Naive B cell (primary cell): ENCODE data around the gene TMEM132D. TPM values are rescaled to one million over a fixed set of nuclear protein-coding genes. Genes with fewer than 3 reads are reported as not detected.

Experiments
- ATAC-seq, 2 donors: fragments of 150-1000 bp; cut with Tn5 transposase; 2 replicates each; pipeline ENCODE4 v1.10.0; 2021; ENCODE audit warnings: low read depth in 2 of 2, mild to moderate bottlenecking in 2 of 2, moderate library complexity in 2 of 2
- DNase-seq: peaks from one replicate; pipeline ENCODE4 v3.0.0; 2022
- H3K27ac Mint-ChIP-seq, 6 donors: one replicate each; pipeline ENCODE4 v1.8.0; 2020 to 2022; ENCODE audit warnings: mild to moderate bottlenecking in 6 of 6, mixed read lengths in 6 of 6, moderate library complexity in 5 of 6, inconsistent platforms in 2 of 6
- H3K27me3 Mint-ChIP-seq, 3 donors: one replicate each; pipeline ENCODE4 v1.8.0; 2021 to 2022; ENCODE audit warnings: mixed read lengths in 3 of 3, mild to moderate bottlenecking in 1 of 3
- H3K36me3 Mint-ChIP-seq, 2 donors: one replicate each; pipeline ENCODE4 v1.8.0; 2020 to 2022; ENCODE audit warnings: mixed read lengths in 2 of 2, inconsistent platforms in 1 of 2, mild to moderate bottlenecking in 1 of 2
- H3K4me1 Mint-ChIP-seq, 3 donors: one replicate each; pipeline ENCODE4 v1.8.0; 2020 to 2022; ENCODE audit warnings: mixed read lengths in 3 of 3, inconsistent platforms in 1 of 3, mild to moderate bottlenecking in 1 of 3, moderate library complexity in 1 of 3
- H3K4me3 Mint-ChIP-seq, 8 donors: one replicate each; pipeline ENCODE4 v1.8.0; 2020 to 2022; ENCODE audit warnings: mild to moderate bottlenecking in 8 of 8, mixed read lengths in 8 of 8, moderate library complexity in 8 of 8, inconsistent platforms in 2 of 8
- H3K9me3 Mint-ChIP-seq, 7 donors: one replicate each; pipeline ENCODE4 v1.8.0; 2020 to 2022; ENCODE audit warnings: mixed read lengths in 7 of 7, mild to moderate bottlenecking in 5 of 7, inconsistent platforms in 2 of 7, moderate library complexity in 1 of 7
- polyA plus RNA-seq, 6 donors: library from polyadenylated mRNA; unstranded; fragments of 300-500 nt; fragmentation: Illumina TruSeq; gene quantifications; one replicate each; pipeline ENCODE4 v1.2.3, GENCODE V29; 2021; ENCODE audit warnings: low read depth in 6 of 6

Gene TMEM132D
- polyA plus RNA-seq, 6 donors from 2014 or later = not detected

- Mint-ChIP-seq H3K4me3 (no peak overlapping the region), H3K4me1 (no peaks in the 10 kb centered on the region), H3K36me3 (no peaks in the 10 kb centered on the region), H3K27ac (peak overlapping the region in 1 of 6 donors; percentile 1), H3K9me3 (peaks cover 0 to 9% (median 0%) of the 10 kb centered on the region in 7 donors), H3K27me3 (no peaks in the 10 kb centered on the region)
- ATAC-seq (no peak), DNase-seq (no peak)
These were observed 272.5 kb downstream of the TMEM132D start for GRCh38 chr12:129631316-129631715.

- DNase-seq (no peak), ATAC-seq (no peak)
- H3K36me3 Mint-ChIP-seq = no peaks in the 10 kb centered on the region
- no peaks in the 10 kb centered on the region for H3K4me1 Mint-ChIP-seq
- H3K9me3 Mint-ChIP-seq = peaks cover 0 to 9% (median 0%) of the 10 kb centered on the region in 7 donors
- H3K27ac Mint-ChIP-seq = no peak overlapping the region
- no peak overlapping the region for H3K4me3 Mint-ChIP-seq
- no peaks in the 10 kb centered on the region for H3K27me3 Mint-ChIP-seq
These were observed 273.9 kb downstream of the TMEM132D start for GRCh38 chr12:129629901-129630300.

DNA sequence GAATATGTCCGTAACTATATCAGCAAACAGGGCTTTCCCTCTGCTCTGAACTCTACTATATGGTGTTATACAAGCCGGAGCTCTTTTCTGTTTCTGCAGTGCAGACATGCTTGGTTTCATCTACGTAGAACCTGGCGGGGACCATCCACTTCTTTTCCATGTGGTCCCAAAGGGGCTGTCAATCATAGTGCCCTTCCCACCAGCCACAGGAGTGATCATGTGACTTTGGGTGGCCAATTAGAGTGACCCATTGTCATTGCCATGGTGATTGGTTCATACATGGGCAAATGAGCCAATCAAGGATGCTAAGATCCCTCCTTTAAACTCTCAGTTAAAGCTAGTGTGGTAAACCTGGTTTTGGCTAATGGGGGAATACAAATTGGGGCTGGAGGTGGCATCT, 281.3 kb downstream of the TMEM132D start:
- DNase-seq = no peak
- Mint-ChIP-seq H3K27ac (no peak overlapping the region), H3K4me1 (no peaks in the 10 kb centered on the region), H3K4me3 (no peak overlapping the region), H3K36me3 (no peaks in the 10 kb centered on the region), H3K27me3 (no peaks in the 10 kb centered on the region), H3K9me3 (peaks cover 1 to 20% (median 7%) of the 10 kb centered on the region in 7 donors)
- ATAC-seq = no peak

GRCh38 chr12:129619271-129619670, 284.6 kb downstream of the TMEM132D start:
- ATAC-seq = no peak
- H3K36me3 Mint-ChIP-seq = no peaks in the 10 kb centered on the region
- H3K4me1 Mint-ChIP-seq = no peaks in the 10 kb centered on the region
- H3K27me3 Mint-ChIP-seq = no peaks in the 10 kb centered on the region
- DNase-seq = no peak
- H3K9me3 Mint-ChIP-seq = peaks cover 4 to 36% (median 15%) of the 10 kb centered on the region in 7 donors
- no peak overlapping the region for H3K27ac Mint-ChIP-seq
- H3K4me3 Mint-ChIP-seq = no peak overlapping the region

DNA sequence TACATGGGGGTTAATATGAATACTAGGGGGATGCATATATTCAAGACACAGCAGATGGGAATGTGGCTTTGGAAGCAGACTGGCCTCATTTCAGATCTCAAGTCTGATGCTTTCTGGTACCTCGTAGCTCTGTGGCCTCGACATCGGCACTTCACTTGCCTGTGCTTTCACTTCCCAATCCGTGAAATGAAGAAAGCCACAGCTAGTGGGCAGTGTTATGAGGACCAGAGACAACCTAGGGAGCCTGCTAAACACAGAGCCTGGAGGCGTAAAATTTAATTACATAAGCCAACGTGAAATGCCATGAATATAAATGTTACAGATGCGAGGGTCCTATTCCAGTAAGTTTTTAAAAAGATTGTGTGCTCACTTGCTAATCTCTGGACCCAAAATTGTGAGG, 286.0 kb downstream of the TMEM132D start:
- H3K4me1 Mint-ChIP-seq = no peaks in the 10 kb centered on the region
- DNase-seq = no peak
- peak overlapping the region in 1 of 6 donors; percentile 27 for H3K27ac Mint-ChIP-seq
- H3K4me3 Mint-ChIP-seq = peak overlapping the region in 1 of 8 donors; percentile 65
- no peaks in the 10 kb centered on the region for H3K36me3 Mint-ChIP-seq
- H3K9me3 Mint-ChIP-seq = peaks cover 6 to 30% (median 15%) of the 10 kb centered on the region in 7 donors
- H3K27me3 Mint-ChIP-seq = no peaks in the 10 kb centered on the region
- ATAC-seq = no peak

DNA sequence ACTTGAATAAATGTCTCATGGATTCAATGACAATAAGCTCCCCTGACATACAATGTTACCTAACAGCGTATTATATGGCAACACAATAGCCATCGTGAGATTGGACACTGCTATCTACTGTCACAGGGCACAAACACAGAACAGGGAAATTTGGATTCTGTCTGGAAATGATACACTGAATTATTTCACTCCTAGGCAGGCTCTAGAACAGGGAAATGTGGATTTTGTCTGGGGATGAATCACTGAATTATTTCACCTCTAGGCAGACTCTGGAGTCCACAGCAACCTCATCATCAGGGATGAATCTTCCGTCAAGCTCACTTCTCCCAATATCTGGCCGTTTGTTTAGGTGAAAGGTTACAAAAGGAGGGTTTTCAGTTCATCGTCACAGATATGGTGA, 288.8 kb downstream of the TMEM132D start:
- Mint-ChIP-seq H3K36me3 (no peaks in the 10 kb centered on the region), H3K9me3 (peaks cover 3 to 16% (median 10%) of the 10 kb centered on the region in 7 donors), H3K4me3 (no peak overlapping the region), H3K4me1 (no peaks in the 10 kb centered on the region), H3K27me3 (no peaks in the 10 kb centered on the region), H3K27ac (peak overlapping the region in 1 of 6 donors; percentile 30)
- DNase-seq (no peak), ATAC-seq (no peak)

- H3K36me3 Mint-ChIP-seq = no peaks in the 10 kb centered on the region
- H3K9me3 Mint-ChIP-seq = peaks cover 3 to 16% (median 10%) of the 10 kb centered on the region in 7 donors
- DNase-seq (no peak), ATAC-seq (no peak)
- no peaks in the 10 kb centered on the region for H3K4me1 Mint-ChIP-seq
- no peaks in the 10 kb centered on the region for H3K27me3 Mint-ChIP-seq
- no peak overlapping the region for H3K4me3 Mint-ChIP-seq
- H3K27ac Mint-ChIP-seq = no peak overlapping the region
These were observed 289.5 kb downstream of the TMEM132D start for GRCh38 chr12:129614221-129614885.

DNA sequence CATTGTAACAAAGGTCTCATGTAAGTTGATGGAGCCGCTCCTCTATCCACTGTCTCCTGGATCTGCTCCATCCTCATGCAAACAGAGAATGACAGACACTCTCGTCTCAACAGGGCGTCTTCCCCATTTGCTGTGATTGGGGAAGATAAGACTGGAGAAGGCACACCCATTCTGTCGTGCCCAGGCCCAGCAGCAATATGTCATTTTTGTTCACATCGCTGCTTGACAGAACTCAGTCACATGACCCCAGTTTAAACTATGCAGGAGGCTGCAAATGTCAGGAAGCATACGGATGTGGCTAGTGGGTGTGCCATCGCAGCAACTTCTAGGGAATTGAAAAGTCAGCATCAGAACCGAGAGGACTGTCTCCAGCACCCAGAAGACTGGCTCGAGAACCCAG, 290.5 kb downstream of the TMEM132D start:
- Mint-ChIP-seq H3K27ac (no peak overlapping the region), H3K4me1 (no peaks in the 10 kb centered on the region), H3K9me3 (peaks cover 3 to 16% (median 9%) of the 10 kb centered on the region in 7 donors), H3K4me3 (peak overlapping the region in 1 of 8 donors; percentile 15), H3K27me3 (no peaks in the 10 kb centered on the region), H3K36me3 (no peaks in the 10 kb centered on the region)
- DNase-seq = no peak
- no peak for ATAC-seq

DNA sequence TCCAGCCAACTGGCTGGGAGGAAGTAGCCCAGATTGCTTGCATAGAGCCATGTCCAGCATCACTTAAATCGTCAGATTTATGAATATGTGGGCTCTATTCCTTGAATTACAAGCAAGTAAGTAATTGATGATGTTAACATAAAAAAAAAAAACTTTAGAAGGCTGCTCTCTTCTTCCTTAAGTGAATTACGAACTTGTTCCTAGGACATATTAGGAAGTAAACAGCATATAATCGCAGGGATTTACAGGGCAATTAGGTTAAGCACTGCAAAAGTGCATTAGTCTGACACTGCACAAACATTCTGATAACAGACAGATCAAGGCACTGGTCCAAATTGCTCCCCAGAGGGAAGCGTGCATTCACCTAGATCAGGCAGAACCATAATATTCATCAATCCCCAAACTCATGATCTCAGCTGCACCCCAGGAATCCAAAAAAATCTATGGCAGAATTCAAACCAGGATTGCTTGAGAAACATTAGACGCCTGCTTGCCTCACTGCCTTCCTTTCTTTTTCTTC, 293.2 kb downstream of the TMEM132D start:
- H3K27ac Mint-ChIP-seq = no peak overlapping the region
- H3K4me3 Mint-ChIP-seq = no peak overlapping the region
- no peaks in the 10 kb centered on the region for H3K36me3 Mint-ChIP-seq
- ATAC-seq (no peak), DNase-seq (no peak)
- no peaks in the 10 kb centered on the region for H3K27me3 Mint-ChIP-seq
- no peaks in the 10 kb centered on the region for H3K4me1 Mint-ChIP-seq
- peaks cover 0 to 5% (median 4%) of the 10 kb centered on the region in 7 donors for H3K9me3 Mint-ChIP-seq

- H3K27ac Mint-ChIP-seq = no peak overlapping the region
- no peak for DNase-seq
- no peaks in the 10 kb centered on the region for H3K36me3 Mint-ChIP-seq
- peaks cover 0 to 8% (median 4%) of the 10 kb centered on the region in 7 donors for H3K9me3 Mint-ChIP-seq
- H3K27me3 Mint-ChIP-seq = peaks cover 0 to 3% (median 0%) of the 10 kb centered on the region in 3 donors
- no peak for ATAC-seq
- H3K4me3 Mint-ChIP-seq = no peak overlapping the region
- H3K4me1 Mint-ChIP-seq = no peaks in the 10 kb centered on the region
These were observed 296.1 kb downstream of the TMEM132D start for GRCh38 chr12:129607756-129608155.

DNA sequence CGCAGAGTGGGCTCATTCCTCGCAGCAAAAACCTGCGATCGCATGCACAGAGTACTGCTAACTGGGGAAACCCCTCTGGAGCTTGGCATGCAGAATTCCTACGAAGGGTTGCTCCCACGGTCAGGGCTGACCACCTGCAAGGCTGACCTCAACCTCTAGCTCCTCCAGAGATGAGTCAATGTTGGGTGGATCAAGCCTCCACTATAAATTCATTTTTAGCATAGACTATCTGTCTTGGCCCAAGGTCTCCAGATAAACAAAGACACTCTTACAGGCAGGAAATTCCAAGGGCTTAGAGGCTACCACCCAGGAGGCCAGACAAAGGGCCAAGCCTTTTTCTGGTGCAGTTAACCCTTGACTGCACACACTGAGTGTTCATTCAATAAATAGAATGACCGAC, 296.5 kb downstream of the TMEM132D start:
- H3K4me3 Mint-ChIP-seq = no peak overlapping the region
- no peaks in the 10 kb centered on the region for H3K36me3 Mint-ChIP-seq

DNA sequence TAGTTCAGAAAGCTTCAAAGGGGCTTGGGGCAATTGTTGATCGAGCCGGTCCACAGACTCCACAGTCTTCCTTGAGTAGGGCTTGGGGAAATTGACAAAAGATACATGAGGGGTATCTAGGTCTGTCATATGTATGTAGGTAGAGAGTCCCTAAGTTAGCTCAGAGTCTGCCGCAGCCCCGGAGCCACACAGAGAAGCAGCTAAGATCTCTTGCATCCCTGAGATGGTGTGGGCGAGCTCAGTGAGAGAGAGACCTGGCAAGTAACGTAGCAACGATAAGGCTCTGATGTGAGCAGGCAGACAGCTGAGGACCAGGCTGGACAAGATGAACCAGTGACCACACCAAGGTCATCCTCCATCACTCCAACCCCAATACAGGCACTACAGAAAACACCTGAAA, 297.6 kb downstream of the TMEM132D start:
- Mint-ChIP-seq H3K27me3 (peaks cover 0 to 3% (median 0%) of the 10 kb centered on the region in 3 donors), H3K9me3 (peaks cover 0 to 10% (median 4%) of the 10 kb centered on the region in 7 donors), H3K36me3 (no peaks in the 10 kb centered on the region), H3K4me3 (no peak overlapping the region), H3K27ac (no peak overlapping the region), H3K4me1 (no peaks in the 10 kb centered on the region)
- no peak for DNase-seq
- no peak for ATAC-seq

More for the DNA sequence above, 296.5 kb downstream of the TMEM132D start:
- Mint-ChIP-seq H3K27me3 (peaks cover 0 to 3% (median 0%) of the 10 kb centered on the region in 3 donors), H3K27ac (no peak overlapping the region), H3K4me1 (no peaks in the 10 kb centered on the region), H3K9me3 (peaks cover 0 to 8% (median 4%) of the 10 kb centered on the region in 7 donors)
- no peak for ATAC-seq
- no peak for DNase-seq

GRCh38 chr12:129605666-129606065, 298.2 kb downstream of the TMEM132D start:
- no peaks in the 10 kb centered on the region for H3K4me1 Mint-ChIP-seq
- H3K27me3 Mint-ChIP-seq = peaks cover 0 to 3% (median 0%) of the 10 kb centered on the region in 3 donors
- no peak for DNase-seq
- H3K9me3 Mint-ChIP-seq = peaks cover 0 to 11% (median 5%) of the 10 kb centered on the region in 7 donors
- no peak overlapping the region for H3K4me3 Mint-ChIP-seq
- ATAC-seq = no peak
- H3K36me3 Mint-ChIP-seq = no peaks in the 10 kb centered on the region
- no peak overlapping the region for H3K27ac Mint-ChIP-seq

- DNase-seq (no peak), ATAC-seq (no peak)
- Mint-ChIP-seq H3K9me3 (peaks cover 0 to 12% (median 6%) of the 10 kb centered on the region in 7 donors), H3K4me3 (no peak overlapping the region), H3K4me1 (no peaks in the 10 kb centered on the region), H3K36me3 (no peaks in the 10 kb centered on the region), H3K27ac (no peak overlapping the region), H3K27me3 (peaks cover 0 to 3% (median 0%) of the 10 kb centered on the region in 3 donors)
These were observed 299.3 kb downstream of the TMEM132D start for GRCh38 chr12:129604506-129604905.
